ENCODE measurements around the gene SEPTIN5. TPM values are rescaled to one million over a fixed set of nuclear protein-coding genes. Genes with fewer than 3 reads are reported as not detected.
A peak's percentile ranks its signal among the peaks of the same experiment; 100 is the strongest.

The SEPTIN5 gene
- total and polyA plus RNA-seq, 9 of the 15 experiments (the other 6 are each of a cell fraction or from before 2014, with no cell fraction given) = 0.03 to 195 (median 119) TPM

- TF ChIP-seq, protein P1, sequence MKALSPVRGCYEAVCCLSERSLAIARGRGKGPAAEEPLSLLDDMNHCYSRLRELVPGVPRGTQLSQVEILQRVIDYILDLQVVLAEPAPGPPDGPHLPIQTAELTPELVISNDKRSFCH (CRISPR knock-in tag; IDR thresholded peaks at IDR 0.05) = no peak
- TF ChIP-seq, protein P1 (tag; IDR thresholded peaks at IDR 0.05) = peak; percentile 18; the same call in 1 of the 2 replicates
- TF ChIP-seq MCM3 (IDR thresholded peaks at IDR 0.05) = peak; percentile 7; the same call in 1 of the 2 replicates
- TF ChIP-seq FIP1L1 (IDR thresholded peaks at IDR 0.05; ENCODE audit: low read depth, low read length, poor library complexity, severe bottlenecking) = peak; percentile 4
- TF ChIP-seq RBM15 (IDR thresholded peaks at IDR 0.05; ENCODE audit: insufficient read depth, low read length) = no peak
- no peak for TF ChIP-seq NR1H2 (CRISPR knock-in tag; IDR thresholded peaks at IDR 0.05)
- TF ChIP-seq L3MBTL2 (IDR thresholded peaks at IDR 0.05) = peak; percentile 37; the same call in 1 of the 2 replicates
- TF ChIP-seq CTBP1 (IDR thresholded peaks at IDR 0.05; ENCODE audit: borderline replicate concordance) = peak; percentile 23; the same call in 1 of the 2 replicates
- TF ChIP-seq, protein P2, sequence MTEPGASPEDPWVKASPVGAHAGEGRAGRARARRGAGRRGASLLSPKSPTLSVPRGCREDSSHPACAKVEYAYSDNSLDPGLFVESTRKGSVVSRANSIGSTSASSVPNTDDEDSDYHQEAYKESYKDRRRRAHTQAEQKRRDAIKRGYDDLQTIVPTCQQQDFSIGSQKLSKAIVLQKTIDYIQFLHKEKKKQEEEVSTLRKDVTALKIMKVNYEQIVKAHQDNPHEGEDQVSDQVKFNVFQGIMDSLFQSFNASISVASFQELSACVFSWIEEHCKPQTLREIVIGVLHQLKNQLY (CRISPR knock-in tag; conservative IDR thresholded peaks at IDR 0.05) = peak in 1 of 2 experiments; percentile 52; a peak in 1 of 4 replicates
- no peak for TF ChIP-seq ZKSCAN8 (CRISPR knock-in tag; IDR thresholded peaks at IDR 0.05)
- TF ChIP-seq EGR1 (conservative IDR thresholded peaks at IDR 0.05) = peak; percentile 18; the same call in 1 of the 2 replicates
Observed at GRCh38 chr22:19748991-19749664, 34.8 kb downstream of the SEPTIN5 start (continued).
